H9 (cell line): ENCODE measurements around the gene FOXP2. TPM values are rescaled to one million over a fixed set of nuclear protein-coding genes. Genes with fewer than 3 reads are reported as not detected.

Experiments used
- DNase-seq: peaks from one replicate; pipeline ENCODE4 v3.0.0-alpha.2; 2017
- H2AFZ ChIP-seq: one replicate; pipeline ENCODE4 v1.6.1; 2013; ENCODE audit warnings: mild to moderate bottlenecking, low read length, control low read depth, moderate library complexity
- H2AK5ac ChIP-seq: 2 replicates; pipeline ENCODE4 v1.6.1; 2013; ENCODE audit warnings: low read length, control low read depth, mixed read lengths; ENCODE audit not compliant: insufficient read length
- H2BK120ac ChIP-seq: one replicate; pipeline ENCODE4 v1.6.1; 2013; ENCODE audit warnings: low read depth, mild to moderate bottlenecking, low read length, control low read depth, inconsistent platforms; ENCODE audit not compliant: poor library complexity, severe bottlenecking
- H2BK12ac ChIP-seq: 2 replicates; pipeline ENCODE4 v1.6.1; 2013; ENCODE audit warnings: low read length, control low read depth, mixed read lengths, low read depth; ENCODE audit not compliant: insufficient read length
- H2BK15ac ChIP-seq: 2 replicates; pipeline ENCODE4 v1.6.1; 2013; ENCODE audit warnings: low read depth, low read length, control low read depth
- H2BK20ac ChIP-seq: one replicate; pipeline ENCODE4 v1.6.1; 2013; ENCODE audit warnings: low read depth, mild to moderate bottlenecking, low read length, control low read depth, inconsistent platforms; ENCODE audit not compliant: poor library complexity, severe bottlenecking
- H2BK5ac ChIP-seq: 2 replicates; pipeline ENCODE4 v1.6.1; 2013; ENCODE audit warnings: low read length, control low read depth, mixed read lengths; ENCODE audit not compliant: insufficient read length
- H3K14ac ChIP-seq: 2 replicates; pipeline ENCODE4 v1.6.1; 2013; ENCODE audit warnings: low read length, control low read depth; ENCODE audit not compliant: insufficient read depth
- H3K18ac ChIP-seq: 2 replicates; pipeline ENCODE4 v1.6.1; 2013; ENCODE audit warnings: low read depth, mild to moderate bottlenecking, mixed read lengths, low read length, control low read depth; ENCODE audit not compliant: insufficient read length
- H3K23ac ChIP-seq: 2 replicates; pipeline ENCODE4 v1.6.1; 2013; ENCODE audit warnings: low read length, control low read depth, mixed read lengths, low read depth; ENCODE audit not compliant: insufficient read length
- H3K23me2 ChIP-seq: 2 replicates; pipeline ENCODE4 v1.6.1; 2013; ENCODE audit warnings: low read depth, mild to moderate bottlenecking, mixed read lengths, low read length, control low read depth; ENCODE audit not compliant: insufficient read length, poor library complexity, severe bottlenecking
- H3K27ac ChIP-seq: 2 replicates; pipeline ENCODE4 v1.5.1; 2013; ENCODE audit warnings: low read length, control low read depth, mixed read lengths, low read depth; ENCODE audit not compliant: insufficient read length
- H3K27me3 ChIP-seq: 2 replicates; pipeline ENCODE4 v1.6.1; 2013; ENCODE audit warnings: low read length, control low read depth, inconsistent platforms; ENCODE audit not compliant: insufficient read depth
- H3K4ac ChIP-seq: 2 replicates; pipeline ENCODE4 v1.6.1; 2013; ENCODE audit warnings: low read depth, mild to moderate bottlenecking, control low read depth, inconsistent platforms, low read length, moderate library complexity
- H3K4me1 ChIP-seq: 2 replicates; pipeline ENCODE4 v1.6.1; 2013; ENCODE audit warnings: low read length, control low read depth, inconsistent platforms; ENCODE audit not compliant: insufficient read depth
- H3K4me2 ChIP-seq: 2 replicates; pipeline ENCODE4 v1.6.1; 2013; ENCODE audit warnings: low read length, control low read depth, mixed read lengths; ENCODE audit not compliant: insufficient read length, insufficient read depth
- H3K56ac ChIP-seq: 2 replicates; pipeline ENCODE4 v1.6.1; 2013; ENCODE audit warnings: low read depth, mild to moderate bottlenecking, mixed read lengths, low read length, control low read depth; ENCODE audit not compliant: insufficient read length
- H3K79me1 ChIP-seq: 2 replicates; pipeline ENCODE4 v1.6.1; 2013; ENCODE audit warnings: low read depth, mild to moderate bottlenecking, moderate library complexity, low read length, control low read depth, inconsistent platforms; ENCODE audit not compliant: insufficient read depth, poor library complexity, severe bottlenecking
- H3K79me2 ChIP-seq: 2 replicates; pipeline ENCODE4 v1.6.1; 2013; ENCODE audit warnings: low read length, control low read depth, inconsistent platforms; ENCODE audit not compliant: insufficient read depth
- H3K9ac ChIP-seq: 2 replicates; pipeline ENCODE4 v1.6.1; 2013; ENCODE audit warnings: low read length, control low read depth, mixed read lengths; ENCODE audit not compliant: insufficient read length; ENCODE audit errors: extremely low read depth
- H3K9me3 ChIP-seq: one replicate; pipeline ENCODE4 v1.6.1; 2013; ENCODE audit warnings: low read depth, low read length, inconsistent platforms; ENCODE audit not compliant: control insufficient read depth
- H3T11ph ChIP-seq: one replicate; pipeline ENCODE4 v1.6.1; 2013; ENCODE audit warnings: mild to moderate bottlenecking, low read length, control low read depth, inconsistent platforms
- H4K20me1 ChIP-seq: one replicate; pipeline ENCODE4 v1.6.1; 2013; ENCODE audit not compliant: control insufficient read depth, insufficient read length, insufficient read depth
- H4K5ac ChIP-seq: 2 replicates; pipeline ENCODE4 v1.6.1; 2013; ENCODE audit warnings: low read depth, mild to moderate bottlenecking, mixed read lengths, low read length, control low read depth; ENCODE audit not compliant: insufficient read length
- H4K8ac ChIP-seq: replicated peaks from 2 replicates; pipeline ENCODE4 v1.6.1; 2013; ENCODE audit warnings: low read length, control low read depth, mixed read lengths, low read depth; ENCODE audit not compliant: insufficient read length
- H4K91ac ChIP-seq: 2 replicates; pipeline ENCODE4 v1.6.1; 2013; ENCODE audit warnings: low read depth, mild to moderate bottlenecking, moderate library complexity, mixed read lengths, low read length, control low read depth; ENCODE audit not compliant: insufficient read length
- H3K27ac Mint-ChIP-seq, 3 experiments: 2 replicates in 2 of 3; 3 replicates in 1 of 3; pipeline ENCODE4 v1.8.0; 2020 to 2021; ENCODE audit warnings: mixed read lengths in 3 of 3, mild to moderate bottlenecking in 1 of 3, moderate library complexity in 1 of 3
- H3K27me3 Mint-ChIP-seq: 2 replicates; pipeline ENCODE4 v1.8.0; 2021; ENCODE audit warnings: low read depth, mild to moderate bottlenecking, moderate library complexity, mixed read lengths
- H3K36me3 Mint-ChIP-seq, 3 experiments: 2 replicates in 2 of 3; 3 replicates in 1 of 3; pipeline ENCODE4 v1.8.0; 2020 to 2021; ENCODE audit warnings: low read depth in 3 of 3, mixed read lengths in 3 of 3; ENCODE audit not compliant: insufficient read depth in 1 of 3
- H3K4me1 Mint-ChIP-seq, 2 experiments: 2 replicates each; pipeline ENCODE4 v1.8.0; 2020; ENCODE audit warnings: mixed read lengths in 2 of 2
- H3K4me3 Mint-ChIP-seq, 2 experiments: 2 replicates in 1 of 2; 3 replicates in 1 of 2; pipeline ENCODE4 v1.8.0; 2020 to 2021; ENCODE audit warnings: mild to moderate bottlenecking in 2 of 2, mixed read lengths in 2 of 2, moderate library complexity in 1 of 2
- H3K9me3 Mint-ChIP-seq, 2 experiments: 2 replicates in 1 of 2; 3 replicates in 1 of 2; pipeline ENCODE4 v1.8.0; 2020; ENCODE audit warnings: mild to moderate bottlenecking in 2 of 2, mixed read lengths in 2 of 2, moderate library complexity in 1 of 2
- CTCF ChIP-seq: fragments of 200-600 bp; sonication (generic); conservative IDR thresholded peaks from 3 replicates; pipeline ENCODE4 v1.8.0; 2021; ENCODE audit warnings: antibody characterized with exemption, mild to moderate bottlenecking
- WGBS: extraction: QIAGEN DNeasy Blood & Tissue Kit; methylation state at CpG from one replicate; pipeline ENCODE4 v1.1.7; 2013; ENCODE audit warnings: missing lambda C conversion rate, low lambda C conversion rate, mixed read lengths; ENCODE audit not compliant: insufficient read length; ENCODE audit errors: extremely low coverage; 5-methylcytosine and 5-hydroxymethylcytosine counted together
- total RNA-seq: library from RNA; stranded (reverse); gene quantifications from 2 replicates; pipeline ENCODE4 v1.2.1, GENCODE V29; 2021

Gene FOXP2
- total RNA-seq, 1 experiment from 2014 or later = not detected

- no peaks in the 10 kb centered on the region for H3K79me1 ChIP-seq
- H2BK5ac ChIP-seq = no peak overlapping the region
- no peak overlapping the region for H3K18ac ChIP-seq
- H3K4me1 Mint-ChIP-seq = no peaks in the 10 kb centered on the region
- H3K27ac Mint-ChIP-seq = peak overlapping the region in 1 of 3 experiments; percentile 17; a peak in 1 of 7 replicates
- H3K4ac ChIP-seq = no peak overlapping the region
- H3K27me3 ChIP-seq = no peaks in the 10 kb centered on the region
- H3K9me3 ChIP-seq = no peaks in the 10 kb centered on the region
- H3K4me1 ChIP-seq = no peaks in the 10 kb centered on the region
- TF ChIP-seq CTCF = no peak
- H2AK5ac ChIP-seq = no peak overlapping the region
- no peak overlapping the region for H4K5ac ChIP-seq
- no CpG with 5 or more reads among the region's 3 CpGs for WGBS
- H3K56ac ChIP-seq = no peak overlapping the region
- no peak overlapping the region for H2BK15ac ChIP-seq
- H3K23me2 ChIP-seq = no peaks in the 10 kb centered on the region
- H3K36me3 Mint-ChIP-seq = no peaks in the 10 kb centered on the region
- DNase-seq = no peak
- no peak overlapping the region for H3K4me3 Mint-ChIP-seq
- no peak overlapping the region for H2BK12ac ChIP-seq
- H3K14ac ChIP-seq = no peak overlapping the region
- H4K20me1 ChIP-seq = no peaks in the 10 kb centered on the region
- H4K8ac ChIP-seq = no peak overlapping the region
- H2AFZ ChIP-seq = no peak overlapping the region
- no peaks in the 10 kb centered on the region for H3K79me2 ChIP-seq
- no peaks in the 10 kb centered on the region for H3K9me3 Mint-ChIP-seq
- no peak overlapping the region for H4K91ac ChIP-seq
- H2BK20ac ChIP-seq = no peak overlapping the region
- H2BK120ac ChIP-seq = no peak overlapping the region
- no peak overlapping the region for H3K23ac ChIP-seq
- H3T11ph ChIP-seq = no peak overlapping the region
- no peak overlapping the region for H3K9ac ChIP-seq
- H3K27ac ChIP-seq = no peak overlapping the region
- no peaks in the 10 kb centered on the region; the same call in 1 of the 2 replicates for H3K27me3 Mint-ChIP-seq
- H3K4me2 ChIP-seq = no peak overlapping the region
Measured at GRCh38 chr7:114700247-114700928, 285.8 kb downstream of the FOXP2 start.
